PC-9 (cell line): ENCODE results near the gene NR6A1.

Experiments used
- CTCF ChIP-seq: fragments of 200-600 bp; sonication (generic); conservative IDR thresholded peaks from 2 replicates; pipeline ENCODE4 v1.6.1; 2017; ENCODE audit warnings: mixed run types, antibody characterized with exemption, mild to moderate bottlenecking, moderate library complexity
- EZH2 ChIP-seq: fragments of 200-600 bp; sonication (generic); IDR thresholded peaks from 2 replicates; pipeline ENCODE4 v1.8.0; 2017; ENCODE audit warnings: antibody characterized with exemption, low read depth

- TF ChIP-seq CTCF (no peak), EZH2 (no peak)
Observed at GRCh38 chr9:124716808-124717207, 54.3 kb downstream of the NR6A1 start.
